OCI-LY7 (cell line): ENCODE measurements around the gene HDAC7.

Experiments used
- CTCF ChIP-seq: fragments of 200-600 bp; sonication (generic); conservative IDR thresholded peaks from 2 replicates; pipeline ENCODE4 v1.5.1; 2014; ENCODE audit warnings: mild to moderate bottlenecking, antibody characterized with exemption, low read length, moderate library complexity, mixed read lengths
- EZH2phosphoT487 ChIP-seq: fragments of 200-600 bp; sonication (generic); IDR thresholded peaks from 2 replicates; pipeline ENCODE4 v1.6.1; 2018; ENCODE audit warnings: low read depth, borderline replicate concordance, mild to moderate bottlenecking, mixed run types, antibody characterized with exemption, low read length, moderate library complexity, mixed read lengths

- no peak for TF ChIP-seq CTCF
- no peak for TF ChIP-seq EZH2phosphoT487
These were observed 45.7 kb downstream of the HDAC7 start for GRCh38 chr12:47773858-47774580.
